Measurements from ENCODE around the gene NTRK1.

Gene NTRK1

GRCh38 chr1:156858959-156859522 is 1.6 kb upstream of the NTRK1 start, which contains the start of gene INSRR:
Gene INSRR, minus strand, starts transcription at chr1:156859117. Its CDS starts 496 bp downstream, at chr1:156858621.
- no peak for DNase-seq

GRCh38 chr1:156859523-156860112 is 1.0 kb upstream of the NTRK1 start:
- DNase-seq: no peak

- DNase-seq: no peak
These were observed 495 bp upstream of the NTRK1 start for GRCh38 chr1:156860113-156860627.

GRCh38 chr1:156862584-156862983 is 1.9 kb downstream of the NTRK1 start:
- no peak for DNase-seq

- DNase-seq: no peak
These were observed 2.4 kb downstream of the NTRK1 start for GRCh38 chr1:156862997-156863599.

GRCh38 chr1:156863631-156864030 is 3.0 kb downstream of the NTRK1 start:
- no peak for DNase-seq

GRCh38 chr1:156864796-156865195 is 4.1 kb downstream of the NTRK1 start:
- no peak for DNase-seq

- DNase-seq: no peak
These were observed 4.6 kb downstream of the NTRK1 start for GRCh38 chr1:156865258-156865657.

GRCh38 chr1:156865865-156866248 is 5.2 kb downstream of the NTRK1 start:
- DNase-seq: no peak

- DNase-seq: no peak
These were observed 5.7 kb downstream of the NTRK1 start for GRCh38 chr1:156866249-156866909.

- DNase-seq: no peak
These were observed 7.7 kb downstream of the NTRK1 start for GRCh38 chr1:156868341-156868740.

- DNase-seq: no peak
These were observed 8.8 kb downstream of the NTRK1 start for GRCh38 chr1:156869455-156869854.

GRCh38 chr1:156873659-156874058 is 13.0 kb downstream of the NTRK1 start:
- no peak for DNase-seq

GRCh38 chr1:156874142-156874541 is 13.5 kb downstream of the NTRK1 start:
- no peak for DNase-seq

- DNase-seq: no peak
These were observed 14.1 kb downstream of the NTRK1 start for GRCh38 chr1:156874572-156875340.

GRCh38 chr1:156875341-156875615 is 14.6 kb downstream of the NTRK1 start:
- DNase-seq: no peak

GRCh38 chr1:156876281-156876680 is 15.6 kb downstream of the NTRK1 start:
- no peak for DNase-seq

GRCh38 chr1:156877433-156878170 is 16.9 kb downstream of the NTRK1 start:
- DNase-seq: no peak

- DNase-seq: no peak
These were observed 19.2 kb downstream of the NTRK1 start for GRCh38 chr1:156879876-156880275.

GRCh38 chr1:156880473-156880872 is 19.8 kb downstream of the NTRK1 start:
- DNase-seq: no peak

GRCh38 chr1:156881101-156881500 is 20.4 kb downstream of the NTRK1 start:
- DNase-seq: no peak

- DNase-seq: no peak
These were observed 21.0 kb downstream of the NTRK1 start for GRCh38 chr1:156881663-156882062.

GRCh38 chr1:156882543-156882942 is 21.9 kb downstream of the NTRK1 start:
- no peak for DNase-seq

Data from T1000 (cell line).